SIG-M5 treated with dmso at 0.1 percent for 504 hours (cell line): ENCODE measurements around the gene ZNF354C.
"Not testable (repeated sequence)": the region's sequence is repeated elsewhere in the genome, so short reads cannot be mapped to it uniquely, and the experiment has no call there.

Experiments used
- DNase-seq: peaks from one replicate; lab custom pipeline; 2025; ENCODE audit not compliant: unreplicated experiment; lab: John Stamatoyannopoulos, UW

ZNF354C gene

DNA sequence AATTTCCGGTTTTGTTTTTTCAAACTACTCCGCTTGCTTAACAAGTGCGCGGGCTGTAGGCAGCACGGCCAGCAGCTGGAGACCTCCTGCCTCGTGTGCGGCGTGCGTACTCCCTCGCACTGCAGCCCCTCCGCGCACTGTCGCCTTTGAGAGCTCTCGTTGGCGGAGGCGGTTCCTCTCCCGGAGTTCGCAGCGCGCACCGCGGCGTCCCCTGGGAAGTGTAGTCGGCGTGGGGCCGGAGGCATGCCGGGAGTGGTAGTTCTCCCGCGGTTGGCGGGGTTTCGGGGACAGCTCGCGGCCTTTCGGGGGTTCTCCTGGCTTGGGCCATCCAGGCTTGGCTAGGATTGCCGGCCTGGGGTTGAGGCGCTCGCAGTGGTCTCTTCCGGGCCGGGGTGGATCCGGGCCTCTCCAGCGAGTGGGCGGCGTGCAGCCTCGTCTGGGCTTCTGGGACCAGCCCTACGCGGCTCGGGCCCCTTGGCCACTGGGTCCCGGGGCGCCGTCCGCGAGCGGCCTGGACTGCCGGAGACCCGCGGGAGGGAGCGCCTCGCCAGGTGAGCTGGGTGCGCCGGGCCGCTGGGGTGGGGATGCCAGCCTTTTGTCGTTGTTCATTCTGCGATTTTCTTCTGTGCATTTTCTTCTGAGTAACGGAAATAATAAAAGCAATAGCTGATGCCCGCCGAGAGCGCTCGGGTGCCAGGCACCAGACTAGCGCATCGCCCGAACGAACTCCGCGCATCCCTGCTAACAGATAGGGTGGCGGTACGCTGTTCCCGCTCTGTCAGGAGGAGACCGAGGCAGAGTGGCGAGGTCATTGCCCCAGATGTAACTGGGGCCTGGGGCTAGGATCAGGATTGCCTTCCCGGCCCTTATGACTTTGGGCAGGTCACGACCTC lies at the start of gene ZNF354C:
TSS of gene ZNF354C (plus strand) at position 258 of the 893 bp plus-strand sequence. CDS start 1,696 bp downstream, outside the sequence.
- DNase-seq = peak; percentile 4

DNA sequence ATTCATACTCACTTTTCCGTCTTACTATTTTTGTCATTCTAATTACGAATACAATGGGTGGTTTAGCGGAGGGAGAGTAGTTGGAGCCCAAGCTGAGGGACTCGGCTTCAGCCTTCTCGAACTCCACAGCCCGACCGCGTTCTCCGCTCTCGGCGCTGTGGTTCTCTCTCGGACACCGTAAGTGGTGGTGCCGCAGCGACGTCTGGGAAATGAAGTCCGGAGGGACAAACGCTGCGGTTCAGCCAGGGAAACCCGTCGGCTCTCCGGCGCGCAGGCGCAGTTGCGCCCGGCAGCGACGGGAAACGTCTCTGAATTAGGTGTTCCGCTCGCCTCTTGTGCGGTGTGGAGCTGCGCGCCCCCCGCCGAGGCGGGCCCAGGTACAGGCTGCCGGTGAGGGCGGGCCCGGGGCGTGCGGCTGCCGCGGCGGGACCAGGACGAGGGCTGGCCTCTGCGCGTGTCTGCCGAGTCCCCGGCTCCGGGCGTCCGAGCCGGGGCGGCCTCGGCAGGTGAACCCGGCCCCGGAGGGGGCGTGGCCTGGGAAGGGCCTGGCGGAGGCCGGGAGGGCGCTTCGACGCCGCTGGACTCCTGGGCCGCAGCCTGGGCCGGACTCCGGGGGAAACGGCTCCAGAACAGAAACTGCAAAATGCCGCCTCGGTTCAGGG lies 36.5 kb upstream of the ZNF354C start, which contains the start of gene ZNF879:
TSS of gene ZNF879 (plus strand) at position 277 of the 662 bp plus-strand sequence. CDS start 1,201 bp downstream, outside the sequence.
- peak; percentile 93 for DNase-seq

DNA sequence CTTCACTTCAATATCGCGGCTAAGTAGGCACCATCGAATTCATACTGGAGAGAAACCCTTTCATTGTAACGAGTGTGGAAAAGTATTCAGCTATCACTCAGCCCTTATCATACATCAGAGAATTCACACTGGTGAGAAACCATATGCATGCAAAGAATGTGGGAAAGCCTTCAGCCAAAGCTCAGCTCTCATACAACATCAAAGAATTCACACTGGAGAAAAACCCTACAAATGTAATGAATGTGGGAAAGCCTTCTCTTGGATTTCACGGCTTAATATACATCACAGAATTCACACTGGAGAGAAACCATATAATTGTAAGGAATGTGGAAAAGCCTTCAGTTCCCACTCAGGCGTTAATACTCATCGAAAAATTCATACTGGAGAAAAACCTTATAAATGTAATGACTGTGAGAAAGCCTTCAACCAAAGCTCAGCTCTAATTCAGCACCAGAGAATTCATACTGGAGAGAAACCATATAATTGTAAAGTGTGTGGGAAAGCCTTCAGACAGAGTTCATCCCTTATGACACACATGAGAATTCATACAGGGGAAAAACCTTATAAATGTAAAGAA lies 27.1 kb upstream of the ZNF354C start:
- no peak for DNase-seq

DNA sequence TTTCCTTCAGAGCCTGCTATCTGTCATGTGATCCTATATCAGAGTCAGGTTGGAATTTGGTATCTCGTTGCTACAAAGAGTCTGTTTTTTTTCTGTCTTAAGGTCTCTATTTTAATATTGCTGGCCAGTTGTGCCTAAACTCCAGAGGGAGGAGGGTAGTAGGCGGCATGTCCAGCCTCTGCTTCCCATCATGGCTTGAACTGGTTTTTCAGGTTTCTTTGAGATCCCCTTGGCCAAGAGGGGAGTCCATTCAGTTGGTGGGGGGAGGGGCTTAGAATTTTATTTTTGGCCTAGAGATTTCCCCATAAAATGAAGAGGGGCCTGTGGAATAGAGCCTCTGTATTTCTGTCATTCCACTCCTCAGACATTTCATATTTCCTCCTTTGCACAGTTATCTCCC lies 15.4 kb upstream of the ZNF354C start:
- DNase-seq = no peak

DNA sequence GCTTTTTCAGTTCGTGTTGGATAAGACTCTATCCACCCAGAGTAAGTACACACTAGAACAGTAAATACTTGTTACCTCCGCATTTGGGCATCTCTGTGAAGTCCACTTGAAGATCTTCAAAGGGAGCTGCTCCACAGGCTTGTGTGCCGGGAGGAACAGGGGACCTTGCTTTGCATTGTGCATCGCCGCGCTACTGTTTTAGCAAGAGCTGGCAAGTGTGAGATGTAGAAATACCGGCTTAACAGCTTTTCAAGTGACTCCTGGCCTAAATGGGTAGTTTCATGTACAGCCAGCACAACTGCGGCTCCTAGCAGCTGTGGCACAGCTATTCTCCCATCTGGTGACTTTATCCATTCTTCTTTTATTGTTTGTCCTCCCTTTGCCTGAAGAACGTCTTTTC lies 8.4 kb upstream of the ZNF354C start:
- DNase-seq = no peak

DNA sequence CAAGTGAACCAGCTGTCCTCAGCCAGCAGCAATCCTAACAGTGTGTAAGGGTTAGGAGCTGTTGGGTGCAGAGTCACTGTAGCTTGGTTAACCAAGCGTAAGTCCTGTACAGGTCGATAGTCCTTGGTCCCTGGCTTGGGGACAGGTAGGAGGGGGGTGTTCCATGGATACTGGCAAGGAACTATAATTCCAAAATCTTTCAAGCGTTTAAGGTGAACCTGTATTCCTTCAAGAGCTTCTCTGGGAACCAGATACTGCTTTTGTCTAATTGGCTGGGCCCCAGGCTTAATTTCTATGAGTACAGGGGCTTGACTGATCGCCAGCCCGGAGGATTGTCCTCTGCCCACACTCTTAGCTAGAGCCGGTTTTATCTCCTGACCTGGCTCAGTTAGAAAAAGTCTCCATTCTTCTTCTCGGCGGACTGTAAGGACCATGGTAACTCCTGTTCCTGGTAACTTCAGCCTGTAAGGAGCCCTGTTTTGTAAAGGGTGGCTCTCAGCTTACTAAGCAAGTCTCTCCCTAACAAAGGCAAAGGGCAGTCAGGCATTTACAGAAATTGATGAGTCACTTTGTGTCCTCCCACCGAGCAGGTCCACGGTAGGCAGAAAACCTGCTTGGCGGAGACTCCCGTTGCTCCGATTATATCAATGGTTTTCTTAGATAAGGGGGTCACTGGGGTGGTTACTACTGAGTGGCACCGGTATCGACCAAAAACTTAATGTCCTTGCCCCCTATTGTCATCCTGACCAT lies 6.0 kb upstream of the ZNF354C start:
- no peak for DNase-seq

DNA sequence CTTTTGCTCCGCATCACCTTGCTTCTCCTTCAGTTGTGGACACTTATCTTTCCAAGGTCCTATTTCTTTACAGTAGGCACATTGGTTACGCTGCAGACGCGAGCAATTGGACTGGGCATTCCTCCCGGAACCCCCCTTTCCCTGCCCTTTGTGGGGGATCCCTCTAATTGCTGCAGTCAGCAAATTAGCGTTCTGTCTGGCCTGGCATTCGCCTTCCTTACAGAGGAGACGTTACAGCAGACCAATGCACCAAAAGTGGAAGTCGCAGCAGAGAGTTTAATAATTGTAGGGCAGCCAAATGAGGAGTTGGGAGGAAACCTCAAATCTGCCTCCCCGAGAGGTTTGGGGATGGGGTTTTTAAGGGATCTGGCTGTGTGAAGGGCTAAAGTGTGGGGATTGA lies 5.3 kb upstream of the ZNF354C start:
- DNase-seq = no peak

DNA sequence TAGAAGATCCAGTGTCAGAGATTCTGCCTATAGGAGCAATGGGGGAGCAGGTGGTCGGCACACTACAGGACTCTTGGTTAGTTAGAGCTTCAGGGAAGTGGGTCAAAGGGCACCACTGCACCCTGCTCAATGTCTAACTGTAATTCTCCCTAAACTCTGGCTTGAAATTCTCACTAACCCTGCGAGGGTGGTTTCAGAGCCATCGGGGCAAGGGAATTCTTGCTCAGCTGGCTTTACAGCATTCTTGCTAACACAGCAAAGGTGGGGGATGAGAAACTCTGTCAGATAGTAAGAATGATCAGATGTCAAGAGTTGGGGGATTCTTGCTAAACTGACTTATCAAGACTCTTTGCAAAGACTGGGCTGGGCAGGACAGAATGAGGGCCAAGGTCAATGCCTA lies 4.7 kb upstream of the ZNF354C start:
- DNase-seq = no peak

DNA sequence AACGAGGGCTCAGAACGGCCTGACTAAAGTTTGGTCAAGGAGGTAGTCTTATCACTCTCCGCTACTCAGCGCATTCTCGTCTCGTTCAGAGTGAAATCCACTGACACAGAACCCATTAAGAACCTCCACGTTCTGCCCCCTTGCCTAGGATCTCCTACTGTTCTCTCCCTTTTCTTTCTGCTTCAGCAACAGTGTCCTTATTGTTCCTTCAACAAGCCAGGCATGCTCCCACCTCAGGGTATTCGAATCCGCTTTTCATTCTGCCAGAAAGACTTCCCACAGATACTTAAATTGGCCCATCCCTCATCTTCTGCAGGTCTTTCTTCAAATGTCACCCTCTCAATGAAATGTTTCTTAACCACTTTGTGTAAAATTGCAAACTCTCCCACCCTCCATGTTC lies 4.3 kb upstream of the ZNF354C start:
- no peak for DNase-seq

DNA sequence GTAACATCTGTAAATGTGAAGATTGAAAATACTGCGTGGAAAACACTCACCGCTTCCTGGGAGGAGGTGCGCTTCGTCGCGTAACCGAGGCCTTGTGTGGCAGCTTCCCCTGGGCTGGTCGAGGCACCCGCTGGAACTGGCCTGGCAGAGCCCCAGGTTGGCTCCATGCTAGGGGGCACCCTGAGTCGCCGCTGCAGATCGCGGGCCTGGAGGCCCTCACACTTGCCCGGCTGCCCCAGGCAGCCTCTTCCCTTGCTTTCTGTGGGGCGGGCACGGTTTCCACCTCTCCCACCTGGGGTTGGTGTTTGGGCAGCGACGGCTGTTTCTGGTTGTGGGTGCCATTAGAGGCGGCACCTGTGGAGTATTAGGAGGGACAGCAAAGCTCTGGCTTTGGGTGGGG lies 852 bp downstream of the ZNF354C start:
- no peak for DNase-seq

DNA sequence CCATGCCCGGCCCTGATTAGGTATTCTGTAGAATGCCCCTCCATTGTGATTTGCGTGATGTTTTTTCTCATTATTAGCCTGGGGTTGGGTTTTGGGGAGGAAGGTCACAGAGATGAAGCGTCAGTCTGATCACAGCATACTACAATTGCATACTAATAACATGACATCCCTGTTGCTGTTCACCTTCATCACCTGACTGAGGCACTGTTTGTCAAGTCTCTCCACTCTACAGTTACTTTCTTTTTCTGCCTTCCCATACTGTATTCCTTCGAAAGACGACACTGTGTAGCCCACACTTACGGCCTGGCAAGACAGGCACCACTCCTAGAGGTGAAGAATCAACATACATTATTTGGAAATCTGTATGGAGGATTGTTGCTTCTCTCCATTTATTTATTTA lies 5.5 kb downstream of the ZNF354C start:
- no peak for DNase-seq

DNA sequence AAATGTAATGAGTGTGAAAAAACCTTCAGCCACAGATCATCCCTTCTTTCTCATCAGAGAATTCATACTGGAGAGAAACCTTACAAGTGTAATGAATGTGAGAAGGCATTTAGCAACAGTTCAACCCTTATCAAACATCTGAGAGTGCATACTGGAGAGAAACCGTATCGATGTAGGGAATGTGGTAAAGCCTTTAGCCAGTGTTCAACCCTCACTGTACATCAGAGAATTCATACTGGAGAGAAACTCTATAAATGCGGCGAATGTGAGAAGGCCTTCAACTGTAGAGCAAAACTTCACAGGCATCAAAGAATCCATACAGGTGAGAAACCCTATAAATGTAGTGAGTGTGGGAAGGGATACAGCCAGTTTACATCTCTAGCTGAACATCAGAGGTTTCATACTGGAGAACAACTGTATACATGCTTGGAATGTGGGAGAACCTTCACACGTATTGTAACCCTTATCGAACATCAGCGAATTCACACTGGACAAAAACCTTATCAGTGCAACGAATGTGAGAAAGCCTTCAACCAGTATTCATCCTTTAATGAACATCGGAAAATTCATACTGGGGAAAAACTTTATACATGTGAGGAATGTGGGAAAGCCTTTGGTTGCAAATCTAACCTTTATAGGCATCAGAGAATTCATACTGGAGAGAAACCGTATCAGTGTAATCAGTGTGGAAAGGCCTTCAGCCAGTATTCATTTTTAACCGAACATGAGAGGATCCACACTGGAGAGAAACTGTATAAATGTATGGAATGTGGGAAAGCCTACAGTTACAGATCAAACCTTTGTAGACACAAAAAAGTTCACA lies 19.2 kb downstream of the ZNF354C start:
- no peak for DNase-seq

DNA sequence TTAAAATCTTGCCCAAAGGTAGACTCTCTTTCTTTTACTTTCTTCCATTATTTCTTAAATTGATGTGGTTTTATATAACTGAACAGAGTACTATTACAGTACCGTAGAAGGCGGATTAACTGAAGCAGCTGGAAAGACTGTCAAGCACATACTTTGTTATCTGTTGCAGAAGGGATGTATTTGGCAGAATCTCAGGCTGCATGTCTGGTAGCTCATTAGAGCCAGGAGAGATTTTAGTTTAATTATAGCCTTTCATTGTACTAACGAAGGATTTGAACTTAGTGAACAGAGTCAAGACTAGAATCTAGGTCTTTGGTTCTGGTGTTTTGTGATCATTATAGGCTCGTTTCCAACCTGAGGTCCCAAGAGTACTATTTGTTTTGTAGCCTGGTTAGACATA lies 20.6 kb downstream of the ZNF354C start:
- DNase-seq = no peak

DNA sequence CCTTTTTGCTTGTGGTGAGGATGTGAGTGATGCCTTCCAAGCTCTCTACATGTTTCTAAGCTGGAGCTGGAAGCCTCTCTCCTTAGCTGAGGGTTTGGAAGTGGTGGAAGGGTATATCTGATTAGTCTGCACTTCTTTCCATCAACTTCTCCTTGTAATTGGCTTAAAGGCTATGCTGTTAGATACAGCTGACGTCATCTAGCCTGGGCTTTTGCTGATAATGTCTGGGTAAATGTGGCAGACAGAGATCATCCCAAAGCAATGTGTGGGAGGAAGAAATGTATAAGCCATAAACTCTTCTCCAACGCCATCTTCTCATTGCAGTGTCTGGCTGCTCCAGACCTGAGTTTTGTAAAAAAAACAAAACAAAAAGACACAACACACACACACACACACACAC lies 29.3 kb downstream of the ZNF354C start:
- no peak for DNase-seq

DNA sequence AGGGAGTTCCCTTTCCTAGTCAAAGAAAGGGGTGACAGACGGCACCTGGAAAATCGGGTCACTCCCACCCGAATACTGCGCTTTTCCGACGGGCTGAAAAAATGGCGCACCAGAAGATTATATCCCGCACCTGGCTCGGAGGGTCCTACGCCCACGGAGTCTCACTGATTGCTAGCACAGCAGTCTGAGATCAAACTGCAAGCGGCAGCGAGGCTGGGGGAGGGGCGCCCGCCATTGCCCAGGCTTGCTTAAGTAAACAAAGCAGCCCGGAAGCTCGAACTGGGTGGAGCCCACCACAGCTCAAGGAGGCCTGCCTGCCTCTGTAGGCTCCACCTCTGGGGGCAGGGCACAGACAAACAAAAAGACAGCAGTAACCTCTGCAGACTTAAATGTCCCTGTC lies 41.1 kb downstream of the ZNF354C start:
- DNase-seq = not testable (repeated sequence)

DNA sequence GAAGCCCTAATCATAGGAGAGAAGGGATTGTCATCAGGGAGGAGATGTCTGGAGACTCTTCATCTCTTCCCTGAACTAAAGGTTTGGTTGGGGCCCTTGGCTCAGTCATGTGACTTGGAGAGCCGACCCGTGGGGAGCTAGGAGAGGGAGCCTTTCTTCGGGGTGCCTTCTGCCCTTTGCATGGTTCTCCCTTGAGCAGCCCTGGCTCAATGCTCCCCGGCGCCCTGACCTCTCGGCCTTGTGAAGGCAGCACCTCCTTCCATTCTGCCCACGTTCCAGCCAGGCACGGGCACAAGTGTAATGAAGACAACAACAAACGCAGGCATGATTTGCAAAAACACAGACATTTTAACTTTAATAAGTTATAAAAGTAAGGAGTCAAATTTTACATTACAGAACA lies 50.4 kb downstream of the ZNF354C start:
- DNase-seq = no peak

DNA sequence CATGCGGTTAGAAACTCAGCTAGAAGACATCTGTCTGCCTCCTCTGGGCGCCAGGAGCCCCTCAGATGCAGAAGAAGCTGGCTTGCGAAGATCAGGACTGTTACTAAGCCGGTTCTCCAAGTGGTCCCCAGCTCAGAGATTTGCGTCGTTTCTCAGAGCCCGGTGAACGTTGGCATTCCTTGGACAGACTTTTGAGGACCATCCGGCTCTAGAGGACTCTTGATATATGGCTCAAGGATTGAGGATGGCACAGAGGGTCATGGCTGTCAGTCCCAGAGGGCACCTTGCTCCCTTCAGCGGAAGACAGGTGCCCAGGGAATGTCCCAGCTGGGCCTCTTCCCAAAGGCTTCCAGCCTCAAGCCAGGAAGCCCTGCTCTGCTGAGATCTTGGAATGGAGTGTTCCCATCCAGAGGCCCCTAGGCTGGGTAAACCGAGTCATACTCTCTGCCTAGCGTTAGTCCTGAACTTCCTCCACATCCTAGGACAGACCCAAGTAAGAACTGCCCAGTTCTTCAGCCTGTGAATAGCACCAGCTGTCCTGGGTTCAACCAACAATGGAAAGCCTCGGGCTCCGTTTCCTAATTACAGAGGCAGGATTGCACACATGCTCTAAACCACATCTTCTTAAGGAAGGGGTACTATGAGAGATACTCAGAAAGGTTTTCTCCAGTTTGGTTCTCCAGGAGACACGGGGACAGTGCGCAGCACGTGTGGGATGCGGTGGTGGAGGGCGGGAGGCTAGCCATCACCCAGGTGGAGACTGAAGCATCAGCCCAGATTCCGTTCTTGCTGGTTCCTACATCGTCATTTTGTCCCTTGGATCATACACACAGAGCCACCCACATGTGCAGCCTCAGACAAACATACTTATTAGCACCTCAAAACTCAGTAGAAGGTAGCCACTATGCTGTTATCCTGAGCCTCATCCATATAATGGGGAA lies 51.4 kb downstream of the ZNF354C start:
- DNase-seq = no peak

DNA sequence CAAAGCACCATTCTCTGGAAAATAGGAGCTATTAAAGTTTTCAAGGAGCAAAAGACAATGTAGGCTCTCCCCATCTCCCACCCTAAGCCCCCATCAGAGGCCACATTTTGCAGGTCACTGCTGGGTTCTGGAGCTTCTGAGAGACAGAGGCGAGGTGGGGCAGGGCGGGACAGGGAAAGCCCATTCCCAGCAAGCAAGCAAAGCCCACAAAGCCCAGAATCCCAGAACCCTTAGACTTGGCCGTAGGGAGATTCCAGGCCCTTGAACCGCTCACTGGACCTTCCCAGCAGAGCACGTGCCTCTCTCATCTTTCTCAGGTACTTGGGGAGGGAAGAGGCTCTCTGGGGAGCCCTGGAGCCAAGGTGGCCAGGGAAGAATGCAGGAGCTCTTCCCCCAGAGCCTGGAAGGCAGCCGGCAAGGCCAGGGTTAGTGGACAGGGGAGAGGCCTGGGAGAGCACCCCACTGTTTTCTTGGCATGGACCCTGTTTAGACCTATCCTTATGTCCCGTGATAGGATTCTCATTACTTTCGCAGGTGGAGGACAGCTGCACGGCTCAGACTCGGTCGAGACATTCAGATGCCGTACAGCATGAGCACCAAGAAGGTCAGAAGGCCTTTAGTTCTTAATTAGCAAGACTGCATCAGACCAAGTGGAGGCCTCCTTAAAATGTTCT lies 52.4 kb downstream of the ZNF354C start:
- no peak for DNase-seq

DNA sequence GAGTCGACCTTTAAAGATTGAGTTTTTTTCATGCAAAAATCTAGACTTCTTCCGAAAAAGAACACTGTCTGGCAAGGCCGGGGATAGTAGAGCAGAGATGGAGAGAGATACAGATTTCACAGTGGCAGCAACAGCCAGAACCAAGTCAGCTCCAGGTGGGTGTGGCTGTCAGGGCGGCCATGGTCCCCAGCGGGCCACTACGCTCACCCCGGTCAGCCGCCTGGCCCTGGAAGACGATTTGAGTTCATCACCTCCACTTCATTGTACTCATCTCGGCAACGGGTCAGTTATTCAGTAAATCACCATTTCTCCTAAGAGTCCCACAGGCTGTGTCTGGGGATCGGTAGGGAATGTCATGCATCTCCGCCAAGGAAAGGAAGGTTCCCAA lies 53.0 kb downstream of the ZNF354C start:
- DNase-seq = no peak
